AG09319 (cell line): ENCODE data around the gene SCN4A.
"Not testable (repeated sequence)": the region's sequence is repeated elsewhere in the genome, so short reads cannot be mapped to it uniquely, and the experiment has no call there.

Experiments
- DNase-seq: peaks from one replicate; pipeline ENCODE4 v3.0.0-alpha.2; 2010; ENCODE audit warnings: low read depth; ENCODE audit errors: extremely low read depth
- TF ChIP-seq, protein P1 (sequence below): IDR thresholded peaks from 2 replicates; pipeline ENCODE4 v1.5.1; 2011; ENCODE audit warnings: low read depth, mild to moderate bottlenecking, inconsistent platforms, low read length, moderate library complexity

The SCN4A gene

DNA sequence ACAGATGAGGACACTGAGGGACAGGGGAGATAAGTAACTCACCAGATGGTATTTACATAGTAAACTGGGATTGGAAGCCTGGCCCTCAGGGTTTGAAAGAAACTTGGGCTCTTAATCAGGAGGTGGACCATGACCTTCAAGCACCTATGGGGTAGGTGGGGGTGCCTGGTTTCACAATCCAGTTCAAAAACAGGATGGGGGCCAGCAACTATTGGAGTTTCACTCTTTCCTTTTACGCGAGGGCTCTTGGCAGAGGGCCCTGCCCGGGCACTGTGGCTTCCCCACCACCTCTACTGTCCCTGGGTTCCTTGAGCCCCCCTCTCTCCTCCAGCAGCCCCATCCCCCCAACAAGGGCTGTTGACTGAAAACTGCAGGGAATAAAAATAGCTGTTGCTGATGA lies 14.1 kb upstream of the SCN4A start:
- TF ChIP-seq, protein P1, sequence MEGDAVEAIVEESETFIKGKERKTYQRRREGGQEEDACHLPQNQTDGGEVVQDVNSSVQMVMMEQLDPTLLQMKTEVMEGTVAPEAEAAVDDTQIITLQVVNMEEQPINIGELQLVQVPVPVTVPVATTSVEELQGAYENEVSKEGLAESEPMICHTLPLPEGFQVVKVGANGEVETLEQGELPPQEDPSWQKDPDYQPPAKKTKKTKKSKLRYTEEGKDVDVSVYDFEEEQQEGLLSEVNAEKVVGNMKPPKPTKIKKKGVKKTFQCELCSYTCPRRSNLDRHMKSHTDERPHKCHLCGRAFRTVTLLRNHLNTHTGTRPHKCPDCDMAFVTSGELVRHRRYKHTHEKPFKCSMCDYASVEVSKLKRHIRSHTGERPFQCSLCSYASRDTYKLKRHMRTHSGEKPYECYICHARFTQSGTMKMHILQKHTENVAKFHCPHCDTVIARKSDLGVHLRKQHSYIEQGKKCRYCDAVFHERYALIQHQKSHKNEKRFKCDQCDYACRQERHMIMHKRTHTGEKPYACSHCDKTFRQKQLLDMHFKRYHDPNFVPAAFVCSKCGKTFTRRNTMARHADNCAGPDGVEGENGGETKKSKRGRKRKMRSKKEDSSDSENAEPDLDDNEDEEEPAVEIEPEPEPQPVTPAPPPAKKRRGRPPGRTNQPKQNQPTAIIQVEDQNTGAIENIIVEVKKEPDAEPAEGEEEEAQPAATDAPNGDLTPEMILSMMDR, result no peak
- no peak for DNase-seq

DNA sequence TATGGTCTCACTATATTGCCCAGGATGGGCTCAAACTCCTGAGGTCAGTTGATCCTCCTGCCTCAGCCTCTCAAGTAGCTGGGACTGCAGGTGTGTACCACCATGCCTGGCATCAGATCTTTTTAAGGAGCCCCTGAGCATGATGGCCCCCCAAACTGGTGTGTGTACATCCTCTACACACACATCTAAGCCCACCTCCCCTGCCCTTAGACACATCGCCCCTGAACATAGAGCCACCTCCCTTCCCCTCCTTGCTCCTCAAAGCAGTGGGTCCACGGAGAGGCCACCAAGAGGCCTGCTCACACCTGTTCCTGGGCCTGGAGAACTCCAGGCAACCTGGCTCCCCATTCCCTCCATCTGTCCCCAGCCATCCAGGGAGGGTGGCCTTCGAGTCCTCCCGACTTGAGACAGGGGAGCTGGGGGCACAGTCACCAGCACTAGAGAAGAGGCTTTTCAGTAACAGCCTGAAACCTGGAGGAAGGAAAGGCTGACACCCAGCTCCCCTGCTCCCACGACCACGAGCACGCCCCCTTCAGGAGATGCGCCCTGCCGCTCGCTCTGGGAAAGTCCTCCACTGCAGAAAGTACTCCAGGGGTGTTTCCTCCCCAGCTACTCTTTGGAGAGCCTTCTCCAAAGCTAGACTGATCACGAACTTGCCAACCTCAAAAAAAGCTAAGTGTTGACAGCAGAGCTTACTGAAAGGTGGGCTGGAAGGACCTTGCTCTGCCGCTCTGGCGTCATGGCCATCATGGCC lies 12.8 kb upstream of the SCN4A start:
- no peak for DNase-seq
- TF ChIP-seq, protein P1, result no peak

DNA sequence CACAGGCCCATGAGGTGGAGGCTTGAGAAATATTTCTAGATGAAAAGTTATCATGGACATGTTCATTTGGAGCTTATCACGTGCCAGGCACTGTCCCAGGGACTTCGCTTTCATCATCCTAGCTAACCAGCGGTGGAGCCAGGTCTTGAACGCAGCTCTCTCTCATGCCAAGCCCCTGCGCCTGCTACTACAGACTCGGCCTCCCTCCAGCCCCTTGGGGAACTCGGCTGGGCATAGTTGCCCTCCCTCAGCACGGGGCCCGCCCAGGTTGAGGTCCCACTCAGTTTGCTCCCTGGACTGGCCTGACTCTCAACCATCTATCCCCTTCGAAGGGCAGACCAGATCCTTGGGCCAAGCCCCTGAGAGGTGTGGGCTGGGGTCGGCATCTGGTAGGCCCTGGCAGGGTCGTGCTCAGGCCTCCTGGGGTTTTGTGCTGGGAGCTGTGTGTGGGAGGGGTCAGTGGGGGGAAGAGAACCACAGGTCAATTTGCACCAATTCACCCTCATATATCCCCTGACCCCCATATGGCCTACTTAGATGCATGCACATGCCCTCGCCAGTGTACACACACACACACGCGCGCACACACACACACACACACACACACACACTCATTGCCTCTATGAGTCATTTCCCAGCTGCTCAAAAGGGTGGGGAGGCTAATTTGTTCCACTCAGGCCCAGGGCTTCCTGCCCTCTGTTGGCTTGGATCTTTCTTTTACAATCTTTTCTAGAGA lies 12.1 kb upstream of the SCN4A start:
- DNase-seq, result peak; percentile 85

DNA sequence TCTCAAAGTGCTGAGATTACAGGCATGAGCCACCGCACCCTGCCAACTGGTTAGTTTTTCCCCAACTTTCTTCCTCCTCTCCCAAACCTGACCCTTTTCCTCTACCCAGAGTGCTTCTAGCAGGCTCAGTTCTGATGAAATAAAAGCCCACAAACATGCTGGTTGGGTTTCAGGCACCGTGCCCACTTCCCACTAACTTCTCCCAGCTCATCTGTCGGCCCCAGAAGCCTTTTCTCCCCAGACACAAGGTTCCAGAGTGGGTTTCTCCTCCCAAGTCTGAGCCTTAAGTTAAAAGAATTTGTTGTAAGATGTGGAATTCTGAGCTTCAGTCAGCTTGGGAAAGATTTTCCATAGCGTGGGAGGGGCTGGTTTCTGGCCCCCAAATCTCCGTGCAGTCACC lies 11.5 kb upstream of the SCN4A start:
- DNase-seq, result peak; percentile 41
- TF ChIP-seq, protein P1, result no peak

More for the DNA sequence above, 12.1 kb upstream of the SCN4A start:
- TF ChIP-seq, protein P1, result no peak; the same call in none of the 2 replicates

DNA sequence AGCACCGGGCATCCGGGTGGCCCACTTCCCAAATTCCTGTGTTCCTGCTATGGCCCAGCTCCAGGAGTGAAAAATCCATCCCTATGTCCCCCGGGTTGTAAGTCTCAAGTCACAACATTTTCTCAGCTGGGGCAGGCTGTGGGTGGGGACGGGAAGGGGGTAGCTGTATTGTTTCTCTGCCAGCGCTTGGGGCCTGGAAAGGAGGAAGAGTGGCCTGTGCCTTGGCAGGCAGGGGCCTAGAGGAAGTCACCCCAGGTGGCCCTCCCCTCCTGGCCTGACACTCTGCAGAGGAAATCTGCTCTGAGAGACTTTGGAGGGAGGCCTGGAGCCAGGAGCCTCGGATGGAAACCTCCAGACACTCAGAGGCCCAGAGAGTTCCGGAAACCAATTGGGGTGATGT lies 10.6 kb upstream of the SCN4A start:
- TF ChIP-seq, protein P1, result no peak
- no peak for DNase-seq

DNA sequence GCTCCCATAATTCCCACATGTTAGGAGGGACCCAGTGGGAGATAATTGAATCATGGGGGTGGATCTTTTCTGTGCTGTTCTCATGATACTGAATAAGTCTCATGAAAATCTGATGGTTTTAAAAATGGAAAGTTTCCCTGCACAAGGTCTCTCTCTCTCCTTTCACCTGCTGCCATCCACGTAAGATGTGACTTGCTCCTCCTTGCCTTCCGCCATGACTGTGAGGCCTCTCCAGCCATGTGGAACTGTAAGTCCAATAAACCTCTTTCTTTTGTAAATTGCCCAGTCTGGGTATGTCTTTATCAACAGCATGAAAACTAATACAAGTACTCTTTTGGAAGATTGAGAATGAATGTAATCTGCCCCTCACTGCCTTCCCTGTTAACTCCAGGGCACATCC lies 9.9 kb upstream of the SCN4A start:
- not testable (repeated sequence) for DNase-seq

DNA sequence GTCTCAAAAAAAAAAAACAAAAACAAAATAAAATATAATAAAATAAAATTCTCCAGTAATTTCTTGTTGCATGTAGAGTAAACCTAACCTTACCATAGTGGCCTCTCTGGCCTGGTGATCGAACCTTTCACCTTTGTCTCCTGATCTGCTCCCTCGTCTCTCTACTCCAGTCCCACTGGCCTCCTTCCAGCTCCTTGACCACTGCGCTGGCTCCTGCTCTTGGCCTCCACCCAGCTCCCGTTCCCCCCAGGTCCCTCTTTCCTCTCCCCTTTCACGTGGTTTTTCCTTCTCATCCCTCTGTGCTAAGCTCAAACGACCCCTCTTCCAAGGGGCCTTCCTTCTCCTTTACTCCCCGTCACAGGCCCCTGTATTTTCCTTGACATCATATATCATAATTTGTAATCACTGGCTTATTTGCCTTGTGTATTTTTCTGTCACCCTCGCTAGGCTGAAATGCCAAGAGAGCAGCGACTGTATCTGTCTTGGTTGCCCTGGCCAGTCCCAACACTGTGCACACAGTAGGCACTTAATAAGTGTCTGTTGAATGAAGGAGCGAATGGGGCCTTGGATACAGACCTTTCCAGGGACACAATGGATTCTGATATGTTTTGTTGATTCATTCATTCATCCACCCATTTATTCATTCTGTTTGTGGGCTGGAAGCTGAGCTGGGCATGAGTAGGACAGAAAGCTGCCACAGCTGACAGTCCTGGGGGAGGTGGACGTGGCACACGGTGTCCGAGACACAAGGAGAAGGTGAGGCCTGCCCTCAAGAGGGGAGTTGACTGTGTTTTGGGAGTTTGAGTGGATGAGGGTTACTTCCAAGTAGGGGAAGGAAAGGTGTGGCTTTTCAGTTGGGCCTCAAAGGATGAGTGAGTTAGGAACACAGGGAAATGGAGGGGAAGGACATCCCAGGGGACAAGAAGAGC lies 5.8 kb upstream of the SCN4A start:
- TF ChIP-seq, protein P1, result no peak
- no peak for DNase-seq
